KOPT-K1 (cell line): ENCODE results near the gene PAGR1.

ENCODE experiments used
- H3K27ac ChIP-seq: fragments of 200-600 bp; sonication (generic); 2 replicates; pipeline ENCODE4 v1.5.1; 2016; ENCODE audit warnings: antibody characterized with exemption, mild to moderate bottlenecking, low read depth, low read length; ENCODE audit not compliant: poor library complexity, severe bottlenecking
- H3K36me3 ChIP-seq: fragments of 200-600 bp; sonication (generic); 2 replicates; pipeline ENCODE4 v1.5.1; 2017; ENCODE audit warnings: antibody characterized with exemption, mild to moderate bottlenecking, low read length, moderate library complexity; ENCODE audit not compliant: insufficient read depth
- H3K9me3 ChIP-seq: fragments of 200-600 bp; sonication (generic); 2 replicates; pipeline ENCODE4 v1.5.1; 2017; ENCODE audit warnings: antibody characterized with exemption, low read length, mild to moderate bottlenecking; ENCODE audit not compliant: insufficient read depth, poor library complexity, severe bottlenecking

The PAGR1 gene

DNA sequence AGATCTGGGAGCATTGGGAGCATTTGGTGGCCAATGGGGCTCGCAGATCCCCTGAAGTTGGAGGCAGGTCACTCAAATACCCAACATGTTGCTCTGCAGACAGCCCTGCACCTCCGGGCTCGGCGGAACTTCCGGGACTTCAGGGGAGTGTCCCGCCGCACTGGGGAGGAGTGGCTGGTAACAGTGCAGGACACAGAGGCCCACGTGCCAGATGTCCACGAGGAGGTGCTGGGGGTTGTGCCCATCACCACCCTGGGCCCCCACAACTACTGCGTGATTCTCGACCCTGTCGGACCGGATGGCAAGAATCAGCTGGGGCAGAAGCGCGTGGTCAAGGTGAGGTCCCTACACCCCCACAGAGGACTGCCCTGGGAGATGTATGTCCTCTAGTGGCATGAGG lies 20.7 kb downstream of the PAGR1 start:
- H3K27ac ChIP-seq = no peak overlapping the region
- no peaks in the 10 kb centered on the region for H3K9me3 ChIP-seq
- no peaks in the 10 kb centered on the region for H3K36me3 ChIP-seq

DNA sequence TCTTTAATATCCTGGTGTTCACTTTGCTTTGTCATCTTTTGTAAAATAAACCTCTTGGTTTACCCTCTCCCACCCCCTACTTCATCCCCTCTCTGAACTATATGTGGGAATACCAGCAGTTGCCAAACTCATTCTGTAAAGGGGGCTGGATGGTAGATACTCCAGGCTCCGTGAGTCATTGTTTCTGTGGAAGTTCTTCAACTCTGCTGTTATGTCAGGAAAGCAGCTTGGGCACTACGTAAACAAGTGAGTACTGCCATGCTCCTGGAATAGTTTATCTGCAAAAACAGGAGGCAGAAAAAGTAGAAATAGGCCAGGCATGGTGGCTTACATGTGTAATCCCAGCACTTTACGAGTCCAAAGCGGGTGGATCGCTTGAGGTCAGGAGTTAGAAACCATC lies 21.9 kb downstream of the PAGR1 start:
- H3K36me3 ChIP-seq = no peaks in the 10 kb centered on the region

DNA sequence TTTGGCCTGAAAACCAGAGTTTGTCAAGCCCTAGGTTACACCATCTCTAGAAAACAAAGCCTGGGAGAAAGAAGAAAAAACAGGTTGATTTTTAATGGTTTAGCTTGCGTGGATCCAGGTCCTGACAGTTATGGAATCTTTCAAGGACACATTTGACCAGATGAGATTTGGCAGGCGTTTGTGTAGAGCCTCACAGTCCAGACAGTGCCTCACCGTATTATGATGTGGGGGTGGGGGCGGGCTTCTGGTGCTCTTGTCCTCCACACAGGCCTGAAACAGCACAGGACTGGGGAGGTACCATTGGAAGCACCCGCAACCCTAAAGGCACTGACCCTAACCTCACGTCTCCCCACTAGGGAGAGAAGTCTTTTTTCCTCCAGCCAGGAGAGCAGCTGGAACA lies 23.9 kb downstream of the PAGR1 start:
- H3K27ac ChIP-seq = no peak overlapping the region
- H3K36me3 ChIP-seq = no peaks in the 10 kb centered on the region
- H3K9me3 ChIP-seq = no peaks in the 10 kb centered on the region

More for the DNA sequence above, 21.9 kb downstream of the PAGR1 start:
- H3K27ac ChIP-seq = no peak overlapping the region
- no peaks in the 10 kb centered on the region for H3K9me3 ChIP-seq

DNA sequence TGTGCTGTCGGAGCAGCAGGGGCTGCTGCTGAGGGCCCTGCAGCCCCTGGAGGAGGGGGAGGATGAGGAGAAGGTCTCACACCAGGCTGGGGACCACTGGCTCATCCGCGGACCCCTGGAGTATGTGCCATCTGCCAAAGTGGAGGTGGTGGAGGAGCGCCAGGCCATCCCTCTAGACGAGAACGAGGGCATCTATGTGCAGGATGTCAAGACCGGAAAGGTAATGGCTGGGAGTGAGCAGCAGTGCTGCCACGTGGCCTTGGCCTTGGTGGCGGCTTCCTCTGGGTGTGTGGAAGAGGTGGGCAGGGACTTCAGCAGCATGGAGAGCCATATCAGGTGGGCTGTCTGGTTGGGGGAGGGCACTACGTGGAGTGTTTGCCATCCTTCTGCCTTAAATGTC lies 24.3 kb downstream of the PAGR1 start:
- H3K36me3 ChIP-seq = no peaks in the 10 kb centered on the region

GRCh38 chr16:29841631-29842030 lies 25.7 kb downstream of the PAGR1 start:
- no peak overlapping the region for H3K27ac ChIP-seq
- no peaks in the 10 kb centered on the region for H3K9me3 ChIP-seq
- no peaks in the 10 kb centered on the region for H3K36me3 ChIP-seq

More for the DNA sequence above, 24.3 kb downstream of the PAGR1 start:
- Histone ChIP-seq H3K9me3 (no peaks in the 10 kb centered on the region), H3K27ac (no peak overlapping the region)

GRCh38 chr16:29842732-29843346 lies 26.9 kb downstream of the PAGR1 start:
- Histone ChIP-seq H3K36me3 (no peaks in the 10 kb centered on the region), H3K9me3 (no peaks in the 10 kb centered on the region), H3K27ac (no peak overlapping the region)

GRCh38 chr16:29843931-29844330 lies 28.0 kb downstream of the PAGR1 start:
- H3K9me3 ChIP-seq = no peaks in the 10 kb centered on the region
- H3K36me3 ChIP-seq = no peaks in the 10 kb centered on the region
- H3K27ac ChIP-seq = no peak overlapping the region

DNA sequence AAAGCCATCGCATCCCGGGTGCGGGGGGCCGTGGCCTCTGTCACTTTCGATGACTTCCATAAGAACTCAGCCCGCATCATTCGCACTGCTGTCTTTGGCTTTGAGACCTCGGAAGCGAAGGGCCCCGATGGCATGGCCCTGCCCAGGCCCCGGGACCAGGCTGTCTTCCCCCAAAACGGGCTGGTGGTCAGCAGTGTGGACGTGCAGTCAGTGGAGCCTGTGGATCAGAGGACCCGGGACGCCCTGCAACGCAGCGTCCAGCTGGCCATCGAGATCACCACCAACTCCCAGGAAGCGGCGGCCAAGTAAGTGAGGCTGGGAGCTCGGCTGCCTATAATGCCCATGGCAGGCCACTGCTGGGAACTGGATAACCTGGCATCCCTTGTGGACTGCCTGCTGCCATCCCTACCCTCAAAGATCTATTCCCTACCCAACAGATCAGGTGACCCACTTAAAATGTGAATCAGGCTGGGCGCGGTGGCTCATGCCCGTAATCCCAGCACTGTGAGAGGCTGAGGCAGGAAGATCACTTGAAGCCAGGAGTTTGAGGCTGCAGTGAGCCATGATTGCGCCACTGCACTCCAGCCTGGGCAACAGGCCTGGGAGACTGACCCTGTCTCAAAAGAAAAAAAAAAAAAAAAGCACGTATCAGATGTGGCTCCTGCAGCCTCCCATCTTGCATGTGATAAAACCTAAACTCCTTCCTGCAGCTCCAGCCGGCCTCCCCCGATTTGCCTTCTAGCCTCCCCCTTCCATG lies 28.8 kb downstream of the PAGR1 start:
- Histone ChIP-seq H3K9me3 (no peaks in the 10 kb centered on the region), H3K36me3 (no peaks in the 10 kb centered on the region), H3K27ac (no peak overlapping the region)

- Histone ChIP-seq H3K36me3 (no peaks in the 10 kb centered on the region), H3K9me3 (no peaks in the 10 kb centered on the region), H3K27ac (no peak overlapping the region)
Measured at GRCh38 chr16:29845656-29846055, 29.7 kb downstream of the PAGR1 start.

GRCh38 chr16:29848420-29849297 lies 32.7 kb downstream of the PAGR1 start:
- Histone ChIP-seq H3K9me3 (no peaks in the 10 kb centered on the region), H3K27ac (no peak overlapping the region), H3K36me3 (no peaks in the 10 kb centered on the region)

DNA sequence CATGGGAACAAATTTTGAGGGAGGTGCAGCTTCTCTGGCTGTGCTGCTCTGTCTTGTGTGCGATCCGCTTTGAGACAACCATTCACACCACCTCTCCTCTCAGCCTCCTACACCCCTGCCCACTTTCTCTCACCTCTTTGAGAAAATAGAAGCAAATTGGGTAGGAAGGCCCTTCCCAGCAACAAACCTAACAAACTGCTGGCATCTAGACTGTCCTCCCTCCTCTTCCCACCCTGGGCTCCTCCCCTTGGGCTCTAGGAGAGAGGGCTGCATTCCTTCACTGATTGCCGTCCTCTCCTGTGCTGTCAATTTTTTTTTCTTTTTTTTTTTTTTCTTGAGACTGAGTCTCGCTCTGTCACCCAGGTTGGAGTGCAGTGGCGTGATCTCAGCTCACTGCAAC lies 33.6 kb downstream of the PAGR1 start:
- Histone ChIP-seq H3K27ac (no peak overlapping the region), H3K9me3 (no peaks in the 10 kb centered on the region), H3K36me3 (no peaks in the 10 kb centered on the region)

DNA sequence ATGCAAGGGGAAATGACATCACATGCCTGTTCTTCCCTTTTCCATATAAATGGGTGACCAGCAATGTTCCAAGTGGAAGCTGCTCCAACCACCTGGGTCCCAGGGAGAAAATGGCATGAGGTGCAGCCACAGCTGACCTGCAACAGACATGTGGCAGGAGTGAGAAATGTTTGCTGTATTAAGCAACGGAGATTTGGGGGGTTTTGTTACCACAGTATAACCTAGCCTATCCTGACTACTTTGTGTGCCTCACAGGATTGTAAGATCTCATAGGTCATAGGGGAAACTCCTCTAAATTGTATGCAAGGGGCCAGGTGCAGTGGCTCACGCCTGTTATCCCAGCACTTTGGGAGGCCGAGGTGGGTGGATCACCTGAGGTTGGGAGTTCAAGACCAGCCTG lies 35.0 kb downstream of the PAGR1 start:
- no peaks in the 10 kb centered on the region for H3K9me3 ChIP-seq
- H3K36me3 ChIP-seq = no peaks in the 10 kb centered on the region
- no peak overlapping the region for H3K27ac ChIP-seq

DNA sequence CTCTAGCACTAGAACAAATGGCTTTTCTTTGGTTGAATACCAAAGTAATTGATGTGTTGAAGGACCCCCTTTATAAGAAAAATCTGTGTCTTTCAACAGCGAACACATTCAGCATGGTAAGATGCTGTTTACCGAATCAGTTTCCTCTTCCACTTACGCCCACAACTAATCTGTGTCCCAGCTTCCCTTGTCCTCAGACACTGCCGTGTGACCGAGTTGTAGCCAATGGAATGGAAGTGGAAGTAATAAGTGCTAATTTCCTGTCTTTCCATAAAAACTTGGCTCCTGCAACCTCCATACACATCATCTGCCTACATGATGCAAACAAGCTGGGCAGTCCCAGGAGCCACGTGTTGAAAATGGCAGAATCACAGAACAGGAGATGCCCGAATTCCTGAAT lies 36.7 kb downstream of the PAGR1 start:
- Histone ChIP-seq H3K36me3 (no peaks in the 10 kb centered on the region), H3K9me3 (no peaks in the 10 kb centered on the region), H3K27ac (no peak overlapping the region)

DNA sequence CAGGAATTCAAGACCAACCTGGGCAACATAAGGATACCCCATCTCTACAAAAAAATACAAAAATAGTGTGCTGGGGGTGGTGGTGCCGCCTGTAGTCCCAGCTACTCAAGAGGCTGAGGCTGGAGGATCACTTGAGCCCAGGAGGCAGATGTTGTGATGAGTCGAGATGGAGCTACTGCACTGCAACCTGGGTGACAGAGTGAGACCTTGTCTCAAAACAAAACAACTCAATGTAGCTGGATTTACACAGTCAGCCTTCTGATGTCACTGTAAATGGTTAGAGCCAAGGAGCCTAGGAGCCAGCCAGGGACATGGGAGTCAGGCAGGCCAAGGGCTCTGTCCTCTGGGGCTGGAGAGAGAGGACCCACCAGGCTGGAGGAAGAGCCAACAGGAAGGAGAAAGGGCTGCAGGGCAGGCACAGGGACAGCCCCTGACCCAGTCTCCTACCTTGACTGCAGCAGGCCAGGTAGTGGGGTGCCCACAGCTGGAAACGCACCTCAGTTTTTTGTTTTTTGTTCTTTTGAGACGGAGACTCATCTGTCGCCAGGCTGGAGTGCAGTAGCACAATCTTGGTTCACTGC lies 38.7 kb downstream of the PAGR1 start:
- H3K36me3 ChIP-seq = peaks cover 16% of the 10 kb centered on the region

DNA sequence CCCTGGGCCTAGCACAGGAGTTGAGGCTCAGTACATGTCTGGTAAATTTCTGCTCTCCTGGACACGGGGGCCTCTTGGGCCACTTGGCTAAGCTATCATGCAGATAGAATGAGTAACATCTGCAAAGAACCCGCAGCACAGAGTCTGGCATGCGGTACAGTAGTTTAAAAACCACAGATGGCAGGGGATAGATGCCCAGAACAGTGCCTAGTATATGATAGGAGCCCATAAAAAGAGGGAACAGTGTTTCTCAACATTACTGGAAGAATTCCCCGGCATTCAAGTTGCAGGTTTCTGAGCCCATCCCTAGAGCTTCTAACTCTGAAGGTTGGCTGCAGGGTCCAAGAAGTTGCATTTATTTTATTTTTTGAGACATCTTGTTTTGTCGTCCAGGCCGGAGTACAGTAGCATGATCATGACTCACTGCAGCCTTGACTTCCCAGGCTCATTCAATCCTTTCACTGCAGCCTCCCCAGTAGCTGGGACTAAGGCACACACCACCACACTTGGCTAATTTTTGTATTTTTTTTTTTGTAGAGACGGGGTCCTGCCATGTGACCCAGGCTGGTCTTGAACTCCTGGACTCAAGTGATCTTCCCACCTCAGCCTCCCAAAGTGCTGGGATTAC lies 41.3 kb downstream of the PAGR1 start:
- no peaks in the 10 kb centered on the region for H3K9me3 ChIP-seq

More for the DNA sequence above, 38.7 kb downstream of the PAGR1 start:
- Histone ChIP-seq H3K9me3 (no peaks in the 10 kb centered on the region), H3K27ac (no peak overlapping the region)

More for the DNA sequence above, 41.3 kb downstream of the PAGR1 start:
- Histone ChIP-seq H3K36me3 (peaks cover 34% of the 10 kb centered on the region), H3K27ac (no peak overlapping the region)
